Neural cell (in vitro differentiated cells): ENCODE data around the gene GMPR.

Experiments
- EP300 ChIP-seq: fragments of 450-650 bp; conservative IDR thresholded peaks from 2 replicates; pipeline ENCODE4 v1.6.1; 2014; ENCODE audit warnings: antibody characterized with exemption, mild to moderate bottlenecking, moderate library complexity; ENCODE audit not compliant: poor library complexity, severe bottlenecking
- EZH2 ChIP-seq: fragments of 200-600, 300-800 bp; shearing (Covaris generic), sonication (generic); IDR thresholded peaks from 2 replicates; pipeline ENCODE4 v1.6.1; 2014; ENCODE audit warnings: antibody characterized with exemption, low read length, borderline replicate concordance, mild to moderate bottlenecking; ENCODE audit not compliant: insufficient read depth, poor library complexity, severe bottlenecking
- MXI1 ChIP-seq: fragments of 450-650 bp; conservative IDR thresholded peaks from 2 replicates; pipeline ENCODE4 v1.6.1; 2014; ENCODE audit warnings: antibody characterized with exemption, mild to moderate bottlenecking; ENCODE audit not compliant: poor library complexity, severe bottlenecking
- POLR2AphosphoS5 ChIP-seq: IDR thresholded peaks from 2 replicates; pipeline ENCODE4 v1.6.1; 2012
- SMC3 ChIP-seq: fragments of 450-650 bp; conservative IDR thresholded peaks from 2 replicates; pipeline ENCODE4 v1.6.1; 2014; ENCODE audit warnings: antibody characterized with exemption, mild to moderate bottlenecking, moderate library complexity; ENCODE audit not compliant: poor library complexity
- TAF1 ChIP-seq: IDR thresholded peaks from 2 replicates; pipeline ENCODE4 v1.6.1; 2012; ENCODE audit warnings: low read depth
- TF ChIP-seq, protein P1 (sequence below): fragments of 450-650 bp; IDR thresholded peaks from 2 replicates; pipeline ENCODE4 v1.5.1; 2014; ENCODE audit warnings: antibody characterized with exemption, mild to moderate bottlenecking, moderate library complexity; ENCODE audit not compliant: poor library complexity, severe bottlenecking
- TF ChIP-seq, protein P2 (sequence below): IDR thresholded peaks from 2 replicates; pipeline ENCODE4 v1.6.1; 2012; ENCODE audit warnings: borderline replicate concordance

DNA sequence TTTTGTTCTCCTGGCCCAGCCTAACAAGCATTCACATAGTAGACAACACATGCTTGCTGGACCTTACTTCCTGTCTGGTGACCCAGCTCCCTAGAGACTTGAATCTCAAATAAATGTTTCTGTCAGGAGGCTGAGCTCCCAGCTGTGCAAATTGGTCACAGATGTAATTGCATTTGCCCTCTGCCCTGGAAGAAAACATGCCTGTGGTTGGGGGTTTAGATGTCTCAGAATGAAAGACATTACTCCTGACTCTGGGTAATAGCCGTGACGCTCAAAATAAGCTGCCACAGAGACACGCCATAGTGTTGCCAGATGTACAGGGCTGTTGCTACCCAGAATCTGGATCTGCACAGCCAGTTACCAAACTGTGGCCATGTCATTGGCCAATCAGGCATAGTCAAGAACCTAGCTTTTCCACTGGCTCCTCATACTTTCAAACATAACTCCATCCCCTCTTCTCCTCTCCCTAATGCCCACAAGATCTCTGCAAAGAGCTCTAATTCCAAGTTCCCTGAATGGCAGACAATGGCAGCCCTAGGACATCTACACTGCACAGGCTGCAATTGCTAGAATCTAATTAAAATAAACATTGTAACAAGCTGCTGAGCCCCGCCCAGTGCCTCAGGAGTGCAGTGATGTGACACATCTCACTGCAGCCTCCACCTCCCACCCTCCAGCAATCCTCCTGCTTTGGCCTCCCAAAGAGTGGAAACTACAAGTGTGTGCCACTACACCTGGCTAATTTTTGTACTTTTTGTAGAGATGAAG, 32.8 kb upstream of the GMPR start:
- TF ChIP-seq, protein P1, sequence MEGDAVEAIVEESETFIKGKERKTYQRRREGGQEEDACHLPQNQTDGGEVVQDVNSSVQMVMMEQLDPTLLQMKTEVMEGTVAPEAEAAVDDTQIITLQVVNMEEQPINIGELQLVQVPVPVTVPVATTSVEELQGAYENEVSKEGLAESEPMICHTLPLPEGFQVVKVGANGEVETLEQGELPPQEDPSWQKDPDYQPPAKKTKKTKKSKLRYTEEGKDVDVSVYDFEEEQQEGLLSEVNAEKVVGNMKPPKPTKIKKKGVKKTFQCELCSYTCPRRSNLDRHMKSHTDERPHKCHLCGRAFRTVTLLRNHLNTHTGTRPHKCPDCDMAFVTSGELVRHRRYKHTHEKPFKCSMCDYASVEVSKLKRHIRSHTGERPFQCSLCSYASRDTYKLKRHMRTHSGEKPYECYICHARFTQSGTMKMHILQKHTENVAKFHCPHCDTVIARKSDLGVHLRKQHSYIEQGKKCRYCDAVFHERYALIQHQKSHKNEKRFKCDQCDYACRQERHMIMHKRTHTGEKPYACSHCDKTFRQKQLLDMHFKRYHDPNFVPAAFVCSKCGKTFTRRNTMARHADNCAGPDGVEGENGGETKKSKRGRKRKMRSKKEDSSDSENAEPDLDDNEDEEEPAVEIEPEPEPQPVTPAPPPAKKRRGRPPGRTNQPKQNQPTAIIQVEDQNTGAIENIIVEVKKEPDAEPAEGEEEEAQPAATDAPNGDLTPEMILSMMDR: no peak
- no peak for TF ChIP-seq EP300
- TF ChIP-seq, protein P2, sequence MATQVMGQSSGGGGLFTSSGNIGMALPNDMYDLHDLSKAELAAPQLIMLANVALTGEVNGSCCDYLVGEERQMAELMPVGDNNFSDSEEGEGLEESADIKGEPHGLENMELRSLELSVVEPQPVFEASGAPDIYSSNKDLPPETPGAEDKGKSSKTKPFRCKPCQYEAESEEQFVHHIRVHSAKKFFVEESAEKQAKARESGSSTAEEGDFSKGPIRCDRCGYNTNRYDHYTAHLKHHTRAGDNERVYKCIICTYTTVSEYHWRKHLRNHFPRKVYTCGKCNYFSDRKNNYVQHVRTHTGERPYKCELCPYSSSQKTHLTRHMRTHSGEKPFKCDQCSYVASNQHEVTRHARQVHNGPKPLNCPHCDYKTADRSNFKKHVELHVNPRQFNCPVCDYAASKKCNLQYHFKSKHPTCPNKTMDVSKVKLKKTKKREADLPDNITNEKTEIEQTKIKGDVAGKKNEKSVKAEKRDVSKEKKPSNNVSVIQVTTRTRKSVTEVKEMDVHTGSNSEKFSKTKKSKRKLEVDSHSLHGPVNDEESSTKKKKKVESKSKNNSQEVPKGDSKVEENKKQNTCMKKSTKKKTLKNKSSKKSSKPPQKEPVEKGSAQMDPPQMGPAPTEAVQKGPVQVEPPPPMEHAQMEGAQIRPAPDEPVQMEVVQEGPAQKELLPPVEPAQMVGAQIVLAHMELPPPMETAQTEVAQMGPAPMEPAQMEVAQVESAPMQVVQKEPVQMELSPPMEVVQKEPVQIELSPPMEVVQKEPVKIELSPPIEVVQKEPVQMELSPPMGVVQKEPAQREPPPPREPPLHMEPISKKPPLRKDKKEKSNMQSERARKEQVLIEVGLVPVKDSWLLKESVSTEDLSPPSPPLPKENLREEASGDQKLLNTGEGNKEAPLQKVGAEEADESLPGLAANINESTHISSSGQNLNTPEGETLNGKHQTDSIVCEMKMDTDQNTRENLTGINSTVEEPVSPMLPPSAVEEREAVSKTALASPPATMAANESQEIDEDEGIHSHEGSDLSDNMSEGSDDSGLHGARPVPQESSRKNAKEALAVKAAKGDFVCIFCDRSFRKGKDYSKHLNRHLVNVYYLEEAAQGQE: no peak
- TF ChIP-seq MXI1: no peak
- no peak for TF ChIP-seq TAF1
- no peak for TF ChIP-seq POLR2AphosphoS5
- TF ChIP-seq EZH2: no peak
- TF ChIP-seq SMC3: no peak
